ENCODE measurements around the gene FCMR. TPM values are rescaled to one million over a fixed set of nuclear protein-coding genes. Genes with fewer than 3 reads are reported as not detected.

Gene FCMR
- total and polyA plus RNA-seq, 2 experiments from 2014 or later: 1.2 to 2.3 TPM

GRCh38 chr1:206953126-206953525, 31.4 kb upstream of the FCMR start:
- no peaks in the 10 kb centered on the region for H3K4me1 ChIP-seq (ENCODE audit: insufficient read depth)
- H2AFZ ChIP-seq: no peak overlapping the region
- no peak overlapping the region for H3K4me2 ChIP-seq (ENCODE audit: unreplicated experiment)
- no peaks in the 10 kb centered on the region for H3K79me2 ChIP-seq (ENCODE audit: insufficient read depth)
- H3K27me3 ChIP-seq (replicated peaks; ENCODE audit: insufficient read depth): peaks cover 14% of the 10 kb centered on the region
- WGBS, 2 experiments (ENCODE audit: low coverage in 1 of 2, low lambda C conversion rate in 2 of 2, missing lambda C conversion rate in 2 of 2): 79 to 83% methylated on average over 3 of the region's 3 CpGs
- in situ Hi-C loops (cut with MboI): no loop called here
- no peak overlapping the region for H3K27ac ChIP-seq
- H3K9me3 ChIP-seq (ENCODE audit: low read depth): no peaks in the 10 kb centered on the region
- no peaks in the 10 kb centered on the region for H3F3A ChIP-seq (ENCODE audit: insufficient read depth)
- no peak overlapping the region for H3K4me3 ChIP-seq
- H3K36me3 ChIP-seq (ENCODE audit: low read depth): no peaks in the 10 kb centered on the region
- no peak overlapping the region for H3K9ac ChIP-seq
- no peaks in the 10 kb centered on the region for H4K20me1 ChIP-seq (ENCODE audit: insufficient read depth)
- DNase-seq: no peak
- no peaks in the 10 kb centered on the region for H3K9me2 ChIP-seq (ENCODE audit: insufficient read depth)
- TF ChIP-seq EZH2phosphoT487 (IDR thresholded peaks at IDR 0.05; ENCODE audit: insufficient read depth, low read depth): no peak
- TF ChIP-seq EZH2 (IDR thresholded peaks at IDR 0.05; ENCODE audit: insufficient read depth, poor library complexity, severe bottlenecking): no peak

GRCh38 chr1:206952171-206952570, 30.4 kb upstream of the FCMR start:
- H3F3A ChIP-seq (ENCODE audit: insufficient read depth): no peaks in the 10 kb centered on the region
- H3K36me3 ChIP-seq (ENCODE audit: low read depth): no peaks in the 10 kb centered on the region
- no peak for DNase-seq
- H3K4me2 ChIP-seq (ENCODE audit: unreplicated experiment): no peak overlapping the region
- H3K9me2 ChIP-seq (ENCODE audit: insufficient read depth): no peaks in the 10 kb centered on the region
- H3K27me3 ChIP-seq (replicated peaks; ENCODE audit: insufficient read depth): peaks cover 14% of the 10 kb centered on the region
- H4K20me1 ChIP-seq (ENCODE audit: insufficient read depth): no peaks in the 10 kb centered on the region
- no peaks in the 10 kb centered on the region for H3K9me3 ChIP-seq (ENCODE audit: low read depth)
- no peaks in the 10 kb centered on the region for H3K79me2 ChIP-seq (ENCODE audit: insufficient read depth)
- TF ChIP-seq EZH2 (IDR thresholded peaks at IDR 0.05; ENCODE audit: insufficient read depth, poor library complexity, severe bottlenecking) (no peak), EZH2phosphoT487 (IDR thresholded peaks at IDR 0.05; ENCODE audit: insufficient read depth, low read depth) (no peak)
- H3K9ac ChIP-seq: no peak overlapping the region
- 82% methylated on average over 4 of the region's 4 CpGs for WGBS, 2 experiments (ENCODE audit: low coverage in 1 of 2, low lambda C conversion rate in 2 of 2, missing lambda C conversion rate in 2 of 2)
- no peak overlapping the region for H3K27ac ChIP-seq
- in situ Hi-C loops (cut with MboI): no loop called here
- no peaks in the 10 kb centered on the region for H3K4me1 ChIP-seq (ENCODE audit: insufficient read depth)
- H2AFZ ChIP-seq: no peak overlapping the region
- H3K4me3 ChIP-seq: no peak overlapping the region

- Histone ChIP-seq H3F3A (ENCODE audit: insufficient read depth) (no peaks in the 10 kb centered on the region), H3K4me2 (ENCODE audit: unreplicated experiment) (no peak overlapping the region), H3K36me3 (ENCODE audit: low read depth) (no peaks in the 10 kb centered on the region), H3K27me3 (replicated peaks; ENCODE audit: insufficient read depth) (peaks cover 14% of the 10 kb centered on the region), H3K79me2 (ENCODE audit: insufficient read depth) (no peaks in the 10 kb centered on the region), H3K9ac (no peak overlapping the region), H4K20me1 (ENCODE audit: insufficient read depth) (no peaks in the 10 kb centered on the region), H3K9me3 (ENCODE audit: low read depth) (no peaks in the 10 kb centered on the region), H2AFZ (no peak overlapping the region), H3K4me1 (ENCODE audit: insufficient read depth) (no peaks in the 10 kb centered on the region), H3K27ac (no peak overlapping the region), H3K4me3 (no peak overlapping the region), H3K9me2 (ENCODE audit: insufficient read depth) (no peaks in the 10 kb centered on the region)
- TF ChIP-seq EZH2phosphoT487 (IDR thresholded peaks at IDR 0.05; ENCODE audit: insufficient read depth, low read depth) (no peak), EZH2 (IDR thresholded peaks at IDR 0.05; ENCODE audit: insufficient read depth, poor library complexity, severe bottlenecking) (no peak)
- no peak for DNase-seq
- in situ Hi-C loops (cut with MboI): no loop called here
- WGBS, 2 experiments (ENCODE audit: low coverage in 1 of 2, low lambda C conversion rate in 2 of 2, missing lambda C conversion rate in 2 of 2): 82 to 85% methylated on average over 4 of the region's 4 CpGs
Measured at GRCh38 chr1:206951318-206952100, 29.8 kb upstream of the FCMR start.

GRCh38 chr1:206949641-206950040, 27.9 kb upstream of the FCMR start:
- peaks cover 20% of the 10 kb centered on the region for H3K27me3 ChIP-seq (replicated peaks; ENCODE audit: insufficient read depth)
- H3K9me2 ChIP-seq (ENCODE audit: insufficient read depth): no peaks in the 10 kb centered on the region
- H3K79me2 ChIP-seq (ENCODE audit: insufficient read depth): no peaks in the 10 kb centered on the region
- H3F3A ChIP-seq (ENCODE audit: insufficient read depth): no peaks in the 10 kb centered on the region
- WGBS, 2 experiments (ENCODE audit: low coverage in 1 of 2, low lambda C conversion rate in 2 of 2, missing lambda C conversion rate in 2 of 2): 77% methylated on average over 5 of the region's 5 CpGs
- H3K4me2 ChIP-seq (ENCODE audit: unreplicated experiment): no peak overlapping the region
- no peak overlapping the region for H3K4me3 ChIP-seq
- H4K20me1 ChIP-seq (ENCODE audit: insufficient read depth): no peaks in the 10 kb centered on the region
- no peak overlapping the region for H3K9ac ChIP-seq
- no peak overlapping the region for H3K27ac ChIP-seq
- in situ Hi-C loops (cut with MboI): no loop called here
- no peak for DNase-seq
- no peaks in the 10 kb centered on the region for H3K9me3 ChIP-seq (ENCODE audit: low read depth)
- H2AFZ ChIP-seq: no peak overlapping the region
- TF ChIP-seq EZH2phosphoT487 (IDR thresholded peaks at IDR 0.05; ENCODE audit: insufficient read depth, low read depth): no peak
- TF ChIP-seq EZH2 (IDR thresholded peaks at IDR 0.05; ENCODE audit: insufficient read depth, poor library complexity, severe bottlenecking): no peak
- no peaks in the 10 kb centered on the region for H3K36me3 ChIP-seq (ENCODE audit: low read depth)
- H3K4me1 ChIP-seq (ENCODE audit: insufficient read depth): no peaks in the 10 kb centered on the region
